K562 (cell line): ENCODE results near the gene CARMIL3. TPM values are rescaled to one million over a fixed set of nuclear protein-coding genes. Genes with fewer than 3 reads are reported as not detected.

ENCODE experiments used
- DNMT1 ChIP-seq: fragments of 450-650 bp; IDR thresholded peaks from 2 replicates; pipeline ENCODE4 v1.6.1; 2016; ENCODE audit warnings: antibody characterized with exemption, mild to moderate bottlenecking
- ETS1 ChIP-seq: conservative IDR thresholded peaks from 2 replicates; pipeline ENCODE4 v1.6.1; 2011; ENCODE audit warnings: low read depth, mild to moderate bottlenecking, low read length; ENCODE audit not compliant: control insufficient read depth
- FUS ChIP-seq: fragments of 200-400 bp; formaldehyde crosslinking; optimal IDR thresholded peaks from 2 replicates; pipeline ENCODE3; 2017; ENCODE audit warnings: low read depth, low read length
- KLF1 ChIP-seq: fragments of 450-650 bp; IDR thresholded peaks from 2 replicates; pipeline ENCODE4 v1.6.1; 2016; ENCODE audit warnings: missing genetic modification characterization, missing compliant biosample characterization
- KLF6 ChIP-seq: fragments of 250-450 bp; sonication (Bioruptor Pico); IDR thresholded peaks from 2 replicates; pipeline ENCODE4 v1.4.0; 2020; ENCODE audit warnings: mild to moderate bottlenecking, moderate library complexity, borderline replicate concordance
- NUFIP1 ChIP-seq: fragments of 450-650 bp; IDR thresholded peaks from 2 replicates; pipeline ENCODE4 v1.6.1; 2018; ENCODE audit not compliant: partially characterized antibody
- SOX6 ChIP-seq: fragments of 450-650 bp; IDR thresholded peaks from 2 replicates; pipeline ENCODE4 v1.6.1; 2014; ENCODE audit warnings: mild to moderate bottlenecking
- TBP ChIP-seq: optimal IDR thresholded peaks from 2 replicates; pipeline ENCODE3; 2011; ENCODE audit warnings: low read depth, low read length, improper control_type of control experiment
- VEZF1 ChIP-seq: fragments of 200-800 bp; sonication (Bioruptor generic); IDR thresholded peaks from 2 replicates; pipeline ENCODE4 v1.6.1; 2017; ENCODE audit warnings: missing genetic modification characterization, missing compliant biosample characterization
- ZBTB11 ChIP-seq, 3 experiments: fragments of 200-800 bp in 1 of 3; fragments of 250-450 bp in 1 of 3; fragments of 450-650 bp in 1 of 3; sonication (Bioruptor Pico) in 1 of 3; sonication (Bioruptor generic) in 1 of 3; formaldehyde crosslinking in 1 of 3; IDR thresholded peaks; 2 replicates each; pipeline versions ENCODE4 v1.6.1 to v1.8.0; 2016 to 2022; ENCODE audit warnings: mild to moderate bottlenecking in 2 of 3, missing genetic modification characterization in 2 of 3, missing compliant biosample characterization in 1 of 3, moderate library complexity in 1 of 3
- ZHX1 ChIP-seq: fragments of 150-350 bp; conservative IDR thresholded peaks from 2 replicates; pipeline ENCODE4 v1.6.1; 2014; ENCODE audit warnings: low read length
- ZNF583 ChIP-seq: fragments of 250-450 bp; sonication (Bioruptor Pico); IDR thresholded peaks from 2 replicates; pipeline ENCODE4 v1.4.0; 2020
- ZSCAN29 ChIP-seq: fragments of 450-650 bp; IDR thresholded peaks from 2 replicates; pipeline ENCODE4 v1.6.1; 2017
- polyA plus RNA-seq, 8 experiments: library from polyadenylated mRNA; depleted of rRNA in 4 of 8; stranded (reverse) in 5 of 8; unstranded in 3 of 8; fragments of >200 nt; fragmentation: Nextera tagmentation in 2 of 8; fragmentation: Illumina TruSeq in 1 of 8; extraction: Ambion mirVana in 2 of 8; extraction: Trizol in 1 of 8; gene quantifications; 2 replicates each; pipeline versions ENCODE4 v1.2.1 to v1.2.3, GENCODE V29; 2011 to 2014; ENCODE audit warnings: inconsistent platforms in 1 of 8, missing spikeins in 1 of 8
- total RNA-seq, 7 experiments: library from RNA; depleted of rRNA in 6 of 7; stranded (reverse); fragments of >200 nt in 6 of 7; fragmentation: Illumina TruSeq in 2 of 7; extraction: Trizol in 2 of 7; gene quantifications; 2 replicates each; pipeline versions ENCODE4 v1.2.1 to v1.2.3, GENCODE V29; 2011 to 2021; ENCODE audit warnings: low replicate concordance in 1 of 7
- TF ChIP-seq, protein P1 (sequence below): sonication (generic); formaldehyde crosslinking; IDR thresholded peaks from 2 replicates; pipeline ENCODE4 v1.8.0; 2022; ENCODE audit warnings: missing genetic modification reagents, mild to moderate bottlenecking, borderline replicate concordance
- TF ChIP-seq, protein P2 (sequence below): fragments of 250-450 bp; sonication (Bioruptor Pico); IDR thresholded peaks from 2 replicates; pipeline ENCODE4 v1.4.0; 2020; ENCODE audit warnings: mild to moderate bottlenecking, moderate library complexity

The CARMIL3 gene
- total and polyA plus RNA-seq, 9 of the 15 experiments (the other 6 are each of a cell fraction or from before 2014, with no cell fraction given) = 0.01 to 0.11 (median 0.05) TPM; not detected in 5

- TF ChIP-seq ZHX1 = no peak
- TF ChIP-seq DNMT1 = no peak
- no peak for TF ChIP-seq KLF1
- TF ChIP-seq, protein P1, sequence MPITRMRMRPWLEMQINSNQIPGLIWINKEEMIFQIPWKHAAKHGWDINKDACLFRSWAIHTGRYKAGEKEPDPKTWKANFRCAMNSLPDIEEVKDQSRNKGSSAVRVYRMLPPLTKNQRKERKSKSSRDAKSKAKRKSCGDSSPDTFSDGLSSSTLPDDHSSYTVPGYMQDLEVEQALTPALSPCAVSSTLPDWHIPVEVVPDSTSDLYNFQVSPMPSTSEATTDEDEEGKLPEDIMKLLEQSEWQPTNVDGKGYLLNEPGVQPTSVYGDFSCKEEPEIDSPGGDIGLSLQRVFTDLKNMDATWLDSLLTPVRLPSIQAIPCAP (CRISPR knock-in tag) = no peak
- peak; percentile 64 for TF ChIP-seq TBP
- peak; percentile 90 for TF ChIP-seq VEZF1 (CRISPR knock-in tag)
- no peak for TF ChIP-seq NUFIP1
- TF ChIP-seq ZBTB11 (CRISPR knock-in tag; IDR thresholded peaks at IDR 0.05) = no peak
- no peak for TF ChIP-seq SOX6
- no peak for TF ChIP-seq ZNF583
- no peak for TF ChIP-seq FUS
- TF ChIP-seq, protein P2, sequence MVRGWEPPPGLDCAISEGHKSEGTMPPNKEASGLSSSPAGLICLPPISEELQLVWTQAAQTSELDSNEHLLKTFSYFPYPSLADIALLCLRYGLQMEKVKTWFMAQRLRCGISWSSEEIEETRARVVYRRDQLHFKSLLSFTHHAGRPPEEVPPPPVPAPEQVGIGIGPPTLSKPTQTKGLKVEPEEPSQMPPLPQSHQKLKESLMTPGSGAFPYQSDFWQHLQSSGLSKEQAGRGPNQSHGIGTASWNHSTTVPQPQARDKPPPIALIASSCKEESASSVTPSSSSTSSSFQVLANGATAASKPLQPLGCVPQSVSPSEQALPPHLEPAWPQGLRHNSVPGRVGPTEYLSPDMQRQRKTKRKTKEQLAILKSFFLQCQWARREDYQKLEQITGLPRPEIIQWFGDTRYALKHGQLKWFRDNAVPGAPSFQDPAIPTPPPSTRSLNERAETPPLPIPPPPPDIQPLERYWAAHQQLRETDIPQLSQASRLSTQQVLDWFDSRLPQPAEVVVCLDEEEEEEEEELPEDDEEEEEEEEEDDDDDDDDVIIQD (CRISPR knock-in tag) = no peak
- peak; percentile 69; the same call in 1 of the 2 replicates for TF ChIP-seq KLF6 (CRISPR knock-in tag)
- TF ChIP-seq ETS1 = no peak
- no peak for TF ChIP-seq ZSCAN29
Measured at GRCh38 chr14:24093901-24094840, 42.4 kb downstream of the CARMIL3 start, which contains the start of gene PCK2 (continued).
